Lung (tissue), 12 donors: Measurements from ENCODE around the gene MAPKAP1. TPM values are rescaled to one million over a fixed set of nuclear protein-coding genes. Genes with fewer than 3 reads are reported as not detected.

Experiments
- ATAC-seq: fragments of 200-7000 bp; cut with Tn5 transposase; one replicate; pipeline ENCODE4 v1.9.1; 2020; ENCODE audit warnings: moderate number of reproducible peaks; ENCODE audit not compliant: insufficient read depth, low FRiP score
- DNase-seq, 3 donors: peaks; one replicate each; pipeline ENCODE4 v3.0.0-alpha.2; 2013 to 2017
- H3K27ac ChIP-seq, 2 donors: one replicate each; pipeline ENCODE4 v1.5.1; 2013; ENCODE audit warnings: mild to moderate bottlenecking in 2 of 2, moderate library complexity in 2 of 2, control low read depth in 1 of 2, inconsistent platforms in 1 of 2, low read depth in 1 of 2, low read length in 1 of 2
- H3K27me3 ChIP-seq, 3 donors: one replicate each; pipeline ENCODE4 v1.5.1; 2013; ENCODE audit warnings: low read length in 2 of 3; ENCODE audit not compliant: control insufficient read depth in 3 of 3, insufficient read depth in 3 of 3
- H3K36me3 ChIP-seq, 4 donors: one replicate each; pipeline ENCODE4 v1.5.1; 2013; ENCODE audit warnings: low read length in 4 of 4, mild to moderate bottlenecking in 1 of 4, moderate library complexity in 1 of 4; ENCODE audit not compliant: control insufficient read depth in 4 of 4, insufficient read depth in 4 of 4
- H3K4me1 ChIP-seq, 5 donors: one replicate each; pipeline ENCODE4 v1.5.1; 2013; ENCODE audit warnings: low read length in 5 of 5, mild to moderate bottlenecking in 2 of 5, moderate library complexity in 1 of 5; ENCODE audit not compliant: control insufficient read depth in 5 of 5, insufficient read depth in 5 of 5
- H3K4me3 ChIP-seq: one replicate; pipeline ENCODE4 v1.5.1; 2013; ENCODE audit warnings: mild to moderate bottlenecking, control low read depth, moderate library complexity
- H3K9ac ChIP-seq, 2 donors: one replicate each; pipeline ENCODE4 v1.5.1; 2013; ENCODE audit warnings: low read length in 2 of 2, control low read depth in 1 of 2; ENCODE audit not compliant: insufficient read depth in 1 of 2
- H3K9me3 ChIP-seq, 4 donors: one replicate each; pipeline ENCODE4 v1.5.1; 2013; ENCODE audit warnings: low read length in 3 of 4, mild to moderate bottlenecking in 1 of 4, moderate library complexity in 1 of 4; ENCODE audit not compliant: control insufficient read depth in 4 of 4, insufficient read depth in 3 of 4
- WGBS, 2 donors: extraction: QIAGEN DNeasy Blood & Tissue Kit; methylation state at CpG; one replicate each; pipeline ENCODE4 v1.1.7; 2013; 5-methylcytosine and 5-hydroxymethylcytosine counted together
- polyA plus RNA-seq, 2 donors: library from polyadenylated mRNA; stranded (reverse); fragments of 200-250 nt; gene quantifications; one replicate each; pipeline ENCODE4 v1.2.1, GENCODE V29; 2013
- total RNA-seq, 2 donors: library from RNA; depleted of rRNA in 1 of 2; stranded (reverse); fragments of >200 nt in 1 of 2; gene quantifications; one replicate each; pipeline ENCODE4 v1.2.1, GENCODE V29; 2014 to 2021
- TF ChIP-seq, protein P1 (sequence below): IDR thresholded peaks from 2 replicates; pipeline ENCODE4 v1.5.1; 2012; ENCODE audit warnings: mild to moderate bottlenecking; ENCODE audit errors: control extremely low read depth, extremely low read depth
- donor health status: control.
- donor health status: control.
- donor health status: Bipolar disorder and iron deficiency.
- donor health status: healthy.
- donor health status: DM: yes; HTN: yes; CAD: no.

MAPKAP1 gene
- total and polyA plus RNA-seq, 4 donors = 53.0 to 83.3 (median 66.7) TPM

DNA sequence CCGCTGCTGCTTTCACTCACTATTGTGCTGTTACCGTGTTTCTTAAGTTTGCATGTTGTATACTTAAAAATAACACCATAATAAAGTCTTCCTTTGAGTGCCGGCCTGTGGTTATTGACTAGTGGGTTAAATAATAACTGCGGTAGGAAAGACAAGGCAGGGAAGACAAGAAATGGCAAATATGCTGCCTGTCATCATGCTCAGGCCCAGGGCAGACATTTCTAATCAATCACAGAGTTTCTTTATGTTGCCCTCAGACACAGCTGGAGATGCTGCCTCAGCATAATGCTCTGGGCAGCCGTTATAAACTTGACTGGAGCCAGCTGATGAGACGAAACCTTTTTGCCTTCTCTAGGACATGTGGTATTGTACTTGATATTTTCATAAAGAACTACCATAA, 230.4 kb downstream of the MAPKAP1 start:
- Histone ChIP-seq H3K4me1 (peaks cover 6 to 33% (median 26%) of the 10 kb centered on the region in 5 donors), H3K9me3 (peaks cover 0 to 1% (median 0%) of the 10 kb centered on the region in 4 donors), H3K27me3 (no peaks in the 10 kb centered on the region), H3K36me3 (peaks cover 0 to 6% (median 2%) of the 10 kb centered on the region in 4 donors), H3K4me3 (no peak overlapping the region), H3K27ac (no peak overlapping the region), H3K9ac (no peak overlapping the region)
- WGBS, 2 donors = 93 to 95% methylated on average over 6 of the region's 6 CpGs
- TF ChIP-seq, protein P1, sequence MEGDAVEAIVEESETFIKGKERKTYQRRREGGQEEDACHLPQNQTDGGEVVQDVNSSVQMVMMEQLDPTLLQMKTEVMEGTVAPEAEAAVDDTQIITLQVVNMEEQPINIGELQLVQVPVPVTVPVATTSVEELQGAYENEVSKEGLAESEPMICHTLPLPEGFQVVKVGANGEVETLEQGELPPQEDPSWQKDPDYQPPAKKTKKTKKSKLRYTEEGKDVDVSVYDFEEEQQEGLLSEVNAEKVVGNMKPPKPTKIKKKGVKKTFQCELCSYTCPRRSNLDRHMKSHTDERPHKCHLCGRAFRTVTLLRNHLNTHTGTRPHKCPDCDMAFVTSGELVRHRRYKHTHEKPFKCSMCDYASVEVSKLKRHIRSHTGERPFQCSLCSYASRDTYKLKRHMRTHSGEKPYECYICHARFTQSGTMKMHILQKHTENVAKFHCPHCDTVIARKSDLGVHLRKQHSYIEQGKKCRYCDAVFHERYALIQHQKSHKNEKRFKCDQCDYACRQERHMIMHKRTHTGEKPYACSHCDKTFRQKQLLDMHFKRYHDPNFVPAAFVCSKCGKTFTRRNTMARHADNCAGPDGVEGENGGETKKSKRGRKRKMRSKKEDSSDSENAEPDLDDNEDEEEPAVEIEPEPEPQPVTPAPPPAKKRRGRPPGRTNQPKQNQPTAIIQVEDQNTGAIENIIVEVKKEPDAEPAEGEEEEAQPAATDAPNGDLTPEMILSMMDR = no peak
- DNase-seq (peak in 1 of 3 donors; percentile 34), ATAC-seq (no peak)

DNA sequence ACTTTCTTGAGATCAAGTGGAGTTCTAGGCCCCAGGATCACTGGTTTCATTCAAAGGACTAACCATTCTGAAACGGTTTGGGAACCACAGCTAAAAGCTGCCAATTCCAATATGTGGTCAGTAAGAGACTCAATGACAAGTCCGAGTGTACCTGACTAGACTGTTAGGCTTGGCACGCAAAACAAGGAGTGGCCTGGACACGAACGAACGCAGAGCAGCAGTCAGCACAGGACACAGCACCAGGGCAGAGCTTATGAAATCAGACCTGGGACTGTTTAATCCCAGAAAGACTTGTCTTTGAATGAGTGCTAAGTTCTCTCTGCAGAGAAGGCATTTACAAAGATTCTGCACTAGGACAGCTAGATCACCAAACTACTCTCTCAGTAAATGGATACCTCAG, 231.6 kb downstream of the MAPKAP1 start:
- no peaks in the 10 kb centered on the region for H3K27me3 ChIP-seq
- H3K27ac ChIP-seq = peak overlapping the region; percentile 37 to 93
- no peak for ATAC-seq
- peaks cover 0 to 5% (median 2%) of the 10 kb centered on the region in 4 donors for H3K36me3 ChIP-seq
- H3K9ac ChIP-seq = no peak overlapping the region
- WGBS, 2 donors = 76 to 93% methylated on average over 6 of the region's 6 CpGs
- peaks cover 6 to 39% (median 31%) of the 10 kb centered on the region in 5 donors for H3K4me1 ChIP-seq
- no peak overlapping the region for H3K4me3 ChIP-seq
- TF ChIP-seq, protein P1 = no peak
- no peak for DNase-seq
- H3K9me3 ChIP-seq = peaks cover 0 to 1% (median 0%) of the 10 kb centered on the region in 4 donors

DNA sequence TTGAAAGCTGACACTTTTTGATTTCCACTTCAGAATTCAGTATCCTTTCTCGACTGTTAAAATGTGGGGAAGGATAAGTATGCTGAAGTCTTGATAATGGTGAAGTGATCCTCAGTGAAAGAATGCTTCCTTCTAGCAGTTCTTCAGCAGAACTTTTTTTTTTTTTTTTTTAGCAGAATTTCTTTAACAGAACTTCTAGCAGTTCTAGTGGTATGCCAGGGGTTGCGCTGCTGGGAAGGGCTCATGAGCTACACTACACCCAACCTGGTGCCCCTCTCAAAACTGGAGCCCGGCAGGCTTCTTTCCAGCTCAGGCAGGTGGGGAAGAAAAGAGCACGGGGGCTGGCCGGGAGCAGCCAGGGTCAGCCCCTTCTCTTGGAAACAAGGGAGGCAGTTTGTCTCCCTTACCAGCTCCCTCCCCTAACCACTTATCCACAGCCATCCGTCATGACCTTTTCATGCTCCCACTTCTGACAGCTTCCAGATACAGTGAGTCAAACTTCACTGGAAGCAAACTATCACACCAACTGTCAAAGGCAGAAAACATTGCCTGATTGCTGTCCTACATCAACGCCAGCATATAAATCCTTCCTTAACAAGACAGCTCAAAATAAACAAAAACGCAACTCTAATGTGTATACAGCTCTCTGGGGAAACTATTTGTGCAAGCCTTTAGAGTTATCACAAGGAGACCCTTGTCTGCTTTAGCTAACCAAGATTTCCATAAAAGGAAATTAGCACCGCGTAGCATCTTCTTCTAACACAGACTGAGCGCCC, 233.9 kb downstream of the MAPKAP1 start:
- ATAC-seq (peak; percentile 66), DNase-seq (peak; percentile 69 to 95 (median 94))
- peaks cover 7 to 39% (median 31%) of the 10 kb centered on the region in 5 donors for H3K4me1 ChIP-seq
- H3K27ac ChIP-seq = peak overlapping the region; percentile 7 to 93
- H3K27me3 ChIP-seq = no peaks in the 10 kb centered on the region
- H3K4me3 ChIP-seq = no peak overlapping the region
- H3K9ac ChIP-seq = no peak overlapping the region
- WGBS, 2 donors = 48 to 75% methylated on average over 11 of the region's 11 CpGs
- H3K36me3 ChIP-seq = peaks cover 0 to 5% (median 2%) of the 10 kb centered on the region in 4 donors
- TF ChIP-seq, protein P1 = no peak
- H3K9me3 ChIP-seq = peaks cover 0 to 1% (median 0%) of the 10 kb centered on the region in 4 donors
